HUES64 (cell line): ENCODE results near the gene CTDP1.
A peak's percentile ranks its signal among the peaks of the same experiment; 100 is the strongest.

Experiments used
- H3K27ac ChIP-seq: 2 replicates; pipeline ENCODE4 v1.7.0; 2013; ENCODE audit warnings: low read depth, low read length, inconsistent platforms
- H3K27me3 ChIP-seq: 2 replicates; pipeline ENCODE4 v1.6.1; 2013; ENCODE audit warnings: mild to moderate bottlenecking, low read length; ENCODE audit not compliant: insufficient read depth
- H3K36me3 ChIP-seq: 2 replicates; pipeline ENCODE4 v1.6.1; 2013; ENCODE audit warnings: mild to moderate bottlenecking, low read length; ENCODE audit not compliant: insufficient read depth
- H3K4me1 ChIP-seq: 2 replicates; pipeline ENCODE4 v1.6.1; 2013; ENCODE audit warnings: mild to moderate bottlenecking, low read length, moderate library complexity; ENCODE audit not compliant: insufficient read depth
- H3K4me3 ChIP-seq: 2 replicates; pipeline ENCODE4 v1.5.1; 2013; ENCODE audit warnings: mild to moderate bottlenecking, low read length, moderate library complexity
- H3K9ac ChIP-seq: 2 replicates; pipeline ENCODE4 v1.6.1; 2013; ENCODE audit warnings: mild to moderate bottlenecking, low read depth, low read length
- H3K9me3 ChIP-seq: 2 replicates; pipeline ENCODE4 v1.6.1; 2013; ENCODE audit warnings: low read depth, low read length; ENCODE audit not compliant: insufficient read depth
- WGBS: fragments of 150-250, 120-280 bp; methylation state at CpG from one replicate; pipeline ENCODE4 v1.1.7; 2013; ENCODE audit warnings: missing lambda C conversion rate; 5-methylcytosine and 5-hydroxymethylcytosine counted together

CTDP1 gene

DNA sequence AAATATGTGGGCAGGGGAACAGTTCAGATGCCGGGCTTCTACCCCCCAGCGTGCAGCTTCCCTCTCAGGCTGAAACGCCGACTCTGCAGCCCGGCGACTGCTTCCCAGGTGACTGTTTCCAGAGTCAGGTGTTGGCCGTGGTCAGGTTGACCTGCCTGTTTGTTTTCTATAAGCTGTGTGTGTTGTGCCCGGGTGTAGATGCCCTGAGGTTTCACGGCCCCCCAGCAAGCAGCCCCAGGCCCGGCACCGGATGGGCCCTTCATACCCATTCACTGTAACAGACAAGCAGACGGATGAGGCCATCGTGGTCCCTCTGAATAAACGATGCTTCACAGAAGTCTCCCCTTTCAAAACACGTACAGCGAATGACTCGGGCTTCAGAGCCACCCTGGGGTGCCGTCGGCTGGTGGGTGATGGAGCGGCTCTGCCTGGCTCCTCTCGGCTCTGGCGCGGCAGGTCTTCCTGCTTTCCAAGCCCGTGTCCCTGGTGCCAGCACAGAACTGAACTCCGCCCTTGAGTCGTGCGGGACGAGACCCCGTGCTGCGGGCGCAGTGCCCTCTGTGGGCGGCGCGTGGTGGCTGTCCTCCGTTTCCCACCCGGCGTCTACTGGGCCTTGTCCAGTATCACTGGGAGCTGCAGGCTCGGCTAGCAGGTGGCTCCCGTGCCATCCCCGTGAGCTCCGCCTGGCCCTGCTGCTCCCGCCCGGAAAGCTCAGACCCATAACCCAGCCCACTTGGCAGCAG is 103.1 kb downstream of the CTDP1 start:
- no peaks in the 10 kb centered on the region for H3K9me3 ChIP-seq
- H3K9ac ChIP-seq = no peak overlapping the region
- no peak overlapping the region for H3K27ac ChIP-seq
- H3K27me3 ChIP-seq = peaks cover 41% of the 10 kb centered on the region
- H3K36me3 ChIP-seq = no peaks in the 10 kb centered on the region
- H3K4me1 ChIP-seq = no peaks in the 10 kb centered on the region
- H3K4me3 ChIP-seq = no peak overlapping the region
- WGBS = 93% methylated on average over 43 of the region's 43 CpGs

DNA sequence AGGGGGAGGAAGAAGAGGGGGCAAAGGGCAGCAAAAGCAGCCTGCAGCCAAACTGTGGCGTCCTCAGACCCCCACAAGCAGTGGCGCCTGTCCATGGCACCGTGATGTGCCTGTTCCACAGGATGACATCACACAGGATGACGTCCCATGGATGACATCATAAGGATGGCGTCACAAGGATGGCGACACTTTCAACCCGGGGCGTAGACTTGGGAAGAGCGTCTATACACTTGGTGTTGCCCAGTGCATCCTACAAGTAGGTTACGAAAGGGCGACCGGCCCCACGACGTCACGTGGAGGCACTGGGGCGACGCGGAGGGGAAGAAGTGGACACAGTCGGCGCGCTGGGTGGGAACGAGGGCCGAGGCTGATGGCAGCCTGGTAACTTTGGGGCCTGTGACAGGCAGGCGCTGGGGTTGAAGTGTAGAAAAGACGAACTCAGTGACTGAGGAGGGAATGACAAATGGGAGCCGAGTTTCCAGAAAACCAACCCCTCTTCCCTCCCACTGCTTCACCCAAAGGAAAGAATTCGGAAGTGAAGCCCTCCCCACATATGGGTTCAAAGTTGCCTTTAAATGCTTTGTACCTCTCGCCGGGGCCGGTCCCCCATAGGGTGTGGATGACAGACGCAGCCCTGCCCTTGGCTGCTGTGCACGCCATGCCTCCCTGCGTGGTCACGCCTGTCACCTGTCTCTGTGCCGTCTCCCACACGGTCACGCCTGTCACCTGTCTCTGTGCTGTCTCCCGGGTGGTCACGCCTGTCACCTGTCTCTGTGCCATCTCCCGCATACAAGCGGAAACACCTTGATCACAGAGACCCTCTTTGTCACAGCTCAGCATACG is 104.7 kb downstream of the CTDP1 start:
- Histone ChIP-seq H3K4me3 (no peak overlapping the region), H3K36me3 (no peaks in the 10 kb centered on the region), H3K4me1 (no peaks in the 10 kb centered on the region), H3K9ac (no peak overlapping the region), H3K27me3 (peaks cover 56% of the 10 kb centered on the region), H3K27ac (no peak overlapping the region), H3K9me3 (no peaks in the 10 kb centered on the region)
- 91% methylated on average over 40 of the region's 42 CpGs for WGBS

DNA sequence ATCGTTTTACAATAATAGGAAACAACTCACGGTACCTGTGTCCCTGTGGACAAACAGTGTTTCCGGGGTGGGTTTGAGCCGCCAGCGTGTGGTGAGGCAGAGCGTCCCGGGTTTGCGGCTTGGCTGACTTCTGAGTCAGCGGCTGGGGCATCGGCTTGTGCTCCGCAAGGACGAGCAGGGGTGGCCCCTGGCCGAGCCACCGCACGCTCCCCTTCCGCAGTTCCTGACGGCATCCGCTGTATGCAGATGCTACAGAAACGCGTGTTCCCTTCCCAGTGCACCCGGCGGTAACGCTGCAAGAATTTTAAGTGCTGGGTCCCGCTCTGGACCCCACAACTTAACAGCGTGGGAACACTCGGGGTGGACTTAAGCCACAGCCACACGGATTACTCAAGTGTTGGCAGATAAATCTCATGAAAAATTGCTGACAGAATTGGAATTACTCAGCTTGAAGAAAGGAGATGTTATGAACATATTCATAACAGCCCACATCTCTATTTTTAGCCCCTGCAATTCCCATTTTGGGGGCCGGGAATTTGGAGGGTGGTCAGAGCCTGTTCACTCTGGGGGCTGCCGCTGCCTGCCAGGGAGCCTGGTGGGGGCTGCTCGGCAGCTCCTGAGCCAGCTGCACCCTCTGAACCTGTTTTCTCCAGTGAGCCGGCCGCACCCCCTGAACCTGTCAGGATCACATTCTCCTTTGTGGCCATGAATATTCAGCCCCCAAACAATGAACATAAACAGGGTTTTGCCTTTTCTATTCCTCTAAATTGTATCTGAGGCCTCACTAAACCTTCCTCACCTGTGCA is 105.6 kb downstream of the CTDP1 start:
- Histone ChIP-seq H3K4me1 (no peaks in the 10 kb centered on the region), H3K9ac (no peak overlapping the region), H3K27ac (no peak overlapping the region), H3K9me3 (no peaks in the 10 kb centered on the region), H3K36me3 (no peaks in the 10 kb centered on the region), H3K4me3 (no peak overlapping the region), H3K27me3 (peaks cover 64% of the 10 kb centered on the region)
- WGBS = 86% methylated on average over 32 of the region's 32 CpGs

DNA sequence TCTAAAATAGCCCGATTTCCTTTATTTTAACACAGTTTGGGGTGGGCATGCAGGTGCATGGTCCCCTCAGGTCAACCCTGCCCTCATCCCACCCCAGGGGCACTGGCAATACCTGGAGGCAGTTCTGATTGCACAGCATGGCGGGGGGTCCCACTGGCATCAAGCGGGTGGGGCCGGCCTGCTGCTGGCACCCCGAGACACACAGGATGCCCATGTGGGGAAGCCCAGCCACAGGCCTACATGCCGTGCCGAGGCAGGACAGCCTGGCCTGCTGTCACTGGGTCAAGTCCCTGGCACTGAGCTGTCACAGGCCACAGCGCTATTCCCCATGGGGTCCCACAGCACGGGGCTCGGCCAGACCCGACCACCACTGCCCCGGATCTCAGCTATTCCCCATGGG is 106.2 kb downstream of the CTDP1 start:
- H3K9ac ChIP-seq = no peak overlapping the region
- H3K4me3 ChIP-seq = no peak overlapping the region
- H3K27ac ChIP-seq = no peak overlapping the region
- no peaks in the 10 kb centered on the region for H3K36me3 ChIP-seq
- H3K27me3 ChIP-seq = peaks cover 71% of the 10 kb centered on the region
- H3K9me3 ChIP-seq = no peaks in the 10 kb centered on the region
- 83% methylated on average over 12 of the region's 12 CpGs for WGBS
- no peaks in the 10 kb centered on the region for H3K4me1 ChIP-seq

DNA sequence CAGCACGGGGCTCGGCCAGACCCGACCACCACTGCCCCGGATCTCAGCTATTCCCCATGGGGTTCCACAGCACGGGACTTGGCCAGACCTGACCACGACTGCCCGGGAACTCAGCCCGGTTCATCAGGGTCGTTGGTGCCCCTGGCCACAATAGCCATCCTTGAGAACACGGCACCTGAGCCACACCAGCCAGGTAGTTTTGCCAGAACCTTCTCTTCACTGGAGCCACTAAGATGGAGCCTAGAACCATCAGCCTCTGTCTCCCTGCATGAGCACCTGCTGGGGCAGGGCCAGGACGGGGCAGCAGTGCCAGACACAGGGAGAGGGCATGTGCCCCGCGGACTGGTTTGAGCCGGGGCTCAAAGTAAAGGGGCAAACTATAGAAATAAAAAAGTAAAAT is 106.7 kb downstream of the CTDP1 start:
- Histone ChIP-seq H3K4me3 (no peak overlapping the region), H3K27me3 (peaks cover 76% of the 10 kb centered on the region), H3K36me3 (no peaks in the 10 kb centered on the region), H3K4me1 (no peaks in the 10 kb centered on the region), H3K9me3 (no peaks in the 10 kb centered on the region), H3K27ac (no peak overlapping the region), H3K9ac (no peak overlapping the region)
- 79% methylated on average over 14 of the region's 14 CpGs for WGBS

DNA sequence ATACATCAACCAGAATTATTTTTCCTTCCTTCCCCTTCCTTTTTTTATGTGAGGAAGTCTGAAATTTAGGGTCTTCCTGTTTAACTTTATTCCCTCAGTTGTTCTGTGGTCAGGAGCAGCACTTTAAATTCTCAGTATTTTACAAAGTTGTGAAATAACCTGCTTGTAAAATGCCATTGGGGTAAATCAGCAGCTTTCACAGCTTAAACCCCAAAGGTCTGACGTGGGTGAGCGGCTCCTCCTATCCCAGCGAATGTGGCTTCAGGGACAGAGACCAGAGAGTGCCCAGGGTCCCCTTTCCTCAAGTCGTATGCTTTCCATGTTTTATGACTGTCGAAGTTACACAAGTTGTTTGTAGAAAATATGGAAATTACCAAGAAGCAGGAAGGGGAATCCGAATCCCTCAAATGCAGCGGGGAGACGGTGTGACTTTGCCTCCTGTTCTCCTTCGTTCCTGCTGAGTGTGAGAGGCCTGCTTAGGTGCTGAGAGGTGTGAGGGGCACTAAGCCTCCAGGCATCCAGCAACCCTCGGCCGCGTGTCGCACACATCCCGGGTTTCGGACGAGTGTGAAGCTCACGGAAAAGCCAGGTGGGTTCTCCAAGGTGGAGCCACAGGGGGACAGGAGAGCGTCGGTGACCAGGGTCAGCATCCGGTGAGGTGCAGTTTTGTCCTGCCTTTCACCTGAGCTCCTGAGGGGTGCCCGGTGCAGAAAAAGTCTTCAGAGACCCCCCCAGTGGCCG is 107.4 kb downstream of the CTDP1 start:
- no peak overlapping the region for H3K27ac ChIP-seq
- no peaks in the 10 kb centered on the region for H3K4me1 ChIP-seq
- peaks cover 80% of the 10 kb centered on the region for H3K27me3 ChIP-seq
- no peaks in the 10 kb centered on the region for H3K9me3 ChIP-seq
- 89% methylated on average over 22 of the region's 22 CpGs for WGBS
- H3K9ac ChIP-seq = no peak overlapping the region
- H3K36me3 ChIP-seq = no peaks in the 10 kb centered on the region
- H3K4me3 ChIP-seq = no peak overlapping the region

DNA sequence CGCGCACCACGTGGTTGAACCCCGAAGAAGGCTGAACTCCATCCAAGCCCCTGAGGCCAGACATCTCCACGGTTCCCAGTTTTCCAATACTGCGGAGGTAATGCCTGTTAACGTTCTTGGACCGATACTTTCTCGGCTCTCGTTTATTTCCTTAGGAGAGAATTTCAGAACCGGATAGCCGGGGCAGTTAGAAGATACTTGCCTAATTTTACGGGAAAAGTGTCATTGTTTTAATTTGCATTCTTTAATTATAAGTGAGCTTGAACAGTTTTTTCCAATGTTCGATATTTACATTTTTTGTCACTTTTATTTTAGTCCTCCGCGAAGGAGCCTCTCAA is 107.9 kb downstream of the CTDP1 start:
- no peaks in the 10 kb centered on the region for H3K36me3 ChIP-seq
- 0 out of 2 replicates have a peak overlapping the region, but pooled peaks have one; percentile 48 for H3K4me3 ChIP-seq
- H3K9me3 ChIP-seq = no peaks in the 10 kb centered on the region
- H3K9ac ChIP-seq = no peak overlapping the region
- 88% methylated on average over 16 of the region's 16 CpGs for WGBS
- peaks cover 82% of the 10 kb centered on the region for H3K27me3 ChIP-seq
- H3K27ac ChIP-seq = no peak overlapping the region
- no peaks in the 10 kb centered on the region for H3K4me1 ChIP-seq

DNA sequence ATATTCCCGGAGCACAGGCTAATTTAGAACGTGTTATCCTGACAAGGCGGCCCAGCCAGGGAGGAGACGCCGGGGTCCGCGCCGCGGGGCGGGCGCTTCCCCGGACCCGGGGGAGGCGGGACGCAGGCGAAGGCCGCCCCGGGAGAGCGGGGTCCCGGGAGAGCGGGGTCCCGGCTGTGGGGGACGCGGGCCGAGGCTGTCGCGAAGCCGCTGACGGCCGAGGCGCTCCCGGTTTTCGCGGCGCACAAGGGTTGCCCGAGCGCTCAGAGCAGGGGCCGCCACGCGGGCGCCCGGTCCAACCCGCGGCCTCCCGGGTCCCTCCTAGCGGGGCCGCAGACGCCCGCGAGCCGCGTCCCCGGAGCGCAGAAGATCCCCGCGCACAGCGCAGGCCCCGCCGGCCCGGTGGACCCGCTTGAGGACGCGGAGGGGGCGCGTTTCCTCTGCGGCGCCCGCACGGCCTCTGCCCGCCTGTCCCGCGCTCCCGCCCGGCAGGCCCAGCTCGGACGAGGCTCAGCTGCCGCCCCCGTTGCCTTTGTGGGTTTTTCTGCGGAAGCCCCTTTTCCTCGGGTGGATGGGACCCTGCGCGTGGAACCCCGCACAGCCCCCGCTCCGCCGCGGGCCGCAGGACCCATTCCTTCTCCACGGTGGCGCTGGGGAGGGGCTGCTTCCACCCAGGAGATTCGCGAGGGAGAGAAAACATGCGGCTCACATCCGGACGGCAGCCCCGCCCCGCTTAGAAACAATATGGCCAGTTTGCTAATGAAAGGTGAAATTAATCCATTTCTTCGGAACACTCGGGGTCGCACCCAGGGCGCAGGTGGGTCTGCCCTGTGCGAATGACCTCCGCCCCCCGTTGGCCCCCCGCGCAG is 108.5 kb downstream of the CTDP1 start:
- no peaks in the 10 kb centered on the region for H3K9me3 ChIP-seq
- H3K9ac ChIP-seq = peak overlapping the region; percentile 54; the same call in 1 of the 2 replicates
- no peaks in the 10 kb centered on the region for H3K4me1 ChIP-seq
- H3K27ac ChIP-seq = no peak overlapping the region
- peak overlapping the region; percentile 48 for H3K4me3 ChIP-seq
- H3K27me3 ChIP-seq = peaks cover 82% of the 10 kb centered on the region
- no peaks in the 10 kb centered on the region for H3K36me3 ChIP-seq
- WGBS = 8% methylated on average over 106 of the region's 106 CpGs

DNA sequence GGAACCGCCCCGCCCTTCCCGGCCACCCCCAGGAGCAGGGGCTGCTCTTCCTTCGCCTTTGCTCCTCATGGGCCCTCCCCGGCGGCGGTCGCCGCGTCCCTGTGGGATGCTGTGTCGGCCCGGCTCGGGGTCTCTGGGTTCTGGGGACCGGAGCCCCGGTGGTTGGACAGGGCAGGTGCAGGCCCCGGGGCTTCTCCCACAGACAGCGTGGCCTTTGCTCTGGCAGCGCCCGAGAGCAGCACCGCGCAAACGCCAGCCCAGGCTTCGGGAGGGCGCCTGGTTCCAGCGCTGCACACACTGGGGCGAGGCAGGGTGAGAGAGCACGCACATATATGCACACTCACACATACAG is 109.1 kb downstream of the CTDP1 start:
- H3K27me3 ChIP-seq = peaks cover 80% of the 10 kb centered on the region
- no peak overlapping the region for H3K9ac ChIP-seq
- no peaks in the 10 kb centered on the region for H3K4me1 ChIP-seq
- H3K9me3 ChIP-seq = no peaks in the 10 kb centered on the region
- H3K27ac ChIP-seq = no peak overlapping the region
- WGBS = 66% methylated on average over 27 of the region's 27 CpGs
- peak overlapping the region; percentile 48; the same call in 1 of the 2 replicates for H3K4me3 ChIP-seq
- H3K36me3 ChIP-seq = no peaks in the 10 kb centered on the region
